Tongue (tissue), 2 donors: ENCODE results near the gene PARD6G. TPM values are rescaled to one million over a fixed set of nuclear protein-coding genes. Genes with fewer than 3 reads are reported as not detected.
"Not testable (repeated sequence)": the region's sequence is repeated elsewhere in the genome, so short reads cannot be mapped to it uniquely, and the experiment has no call there.

Experiments used
- DNase-seq: peaks from one replicate; pipeline ENCODE4 v3.0.0-alpha.2; 2015
- total RNA-seq: library from RNA; depleted of rRNA; stranded (reverse); fragments of >200 nt; gene quantifications from one replicate; pipeline ENCODE4 v1.2.3, GENCODE V29; 2014

PARD6G gene
- 11.6 TPM for total RNA-seq

DNA sequence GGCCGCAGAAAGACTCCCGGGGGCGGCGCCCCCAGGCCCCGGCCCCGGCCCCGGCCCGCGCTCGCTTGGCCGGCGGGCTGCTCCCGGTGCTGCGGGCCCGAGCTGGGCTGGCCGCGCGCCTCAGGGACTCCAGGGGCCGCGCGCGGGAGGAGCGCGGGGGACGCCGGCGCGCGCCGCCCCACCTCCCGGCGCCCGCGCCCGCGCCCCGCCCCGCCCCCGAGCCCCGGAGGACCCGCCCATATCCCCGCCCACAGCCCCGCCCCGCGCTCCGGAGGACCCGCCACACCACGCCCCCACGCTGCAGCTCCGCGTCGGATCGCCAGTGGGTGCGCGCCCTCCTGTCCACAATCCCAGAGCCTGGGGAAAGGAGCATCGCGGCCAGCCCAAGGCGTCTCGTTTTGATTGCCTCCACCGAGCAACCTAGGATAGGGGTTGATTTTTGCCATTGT, at the start of gene PARD6G:
TSS of gene PARD6G (minus strand) at position 122 of the 449 bp plus-strand sequence. CDS start 166 bp downstream, outside the sequence.
- DNase-seq = peak; percentile 90

DNA sequence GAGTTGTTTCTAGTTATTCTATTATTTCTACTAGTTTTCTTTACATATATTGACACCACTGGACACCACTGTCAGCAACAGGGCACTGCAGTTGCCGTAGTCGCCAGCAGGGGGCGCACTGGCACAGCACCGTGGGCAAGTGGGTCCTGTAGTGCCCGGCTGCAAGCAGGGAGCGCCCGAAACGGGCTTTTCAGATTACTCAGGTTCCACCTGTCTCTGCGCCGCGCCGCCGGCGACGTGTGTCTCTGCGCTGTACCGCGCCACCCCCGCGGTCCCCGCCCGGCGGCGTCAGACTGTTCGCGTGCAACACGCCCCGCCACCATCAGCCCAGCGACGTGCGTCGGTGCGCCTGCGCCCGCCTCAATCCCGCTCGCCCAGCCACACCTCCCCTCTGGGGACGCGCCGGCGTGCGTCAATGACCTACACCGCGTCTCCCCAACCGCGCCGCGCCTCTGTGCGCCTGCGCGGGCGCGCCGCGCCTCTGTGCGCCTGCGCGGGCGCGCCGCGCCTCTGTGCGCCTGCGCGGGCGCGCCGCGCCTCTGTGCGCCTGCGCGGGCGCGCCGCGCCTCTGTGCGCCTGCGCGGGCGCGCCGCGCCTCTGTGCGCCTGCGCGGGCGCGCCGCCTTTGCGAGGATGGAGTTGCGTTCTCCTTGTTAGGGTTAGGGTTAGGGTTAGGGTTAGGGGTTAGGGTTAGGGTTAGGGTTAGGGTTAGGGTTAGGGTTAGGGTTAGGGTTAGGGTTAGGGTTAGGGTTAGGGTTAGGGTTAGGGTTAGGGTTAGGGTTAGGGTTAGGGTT, 15.1 kb upstream of the PARD6G start:
- not testable (repeated sequence) for DNase-seq

DNA sequence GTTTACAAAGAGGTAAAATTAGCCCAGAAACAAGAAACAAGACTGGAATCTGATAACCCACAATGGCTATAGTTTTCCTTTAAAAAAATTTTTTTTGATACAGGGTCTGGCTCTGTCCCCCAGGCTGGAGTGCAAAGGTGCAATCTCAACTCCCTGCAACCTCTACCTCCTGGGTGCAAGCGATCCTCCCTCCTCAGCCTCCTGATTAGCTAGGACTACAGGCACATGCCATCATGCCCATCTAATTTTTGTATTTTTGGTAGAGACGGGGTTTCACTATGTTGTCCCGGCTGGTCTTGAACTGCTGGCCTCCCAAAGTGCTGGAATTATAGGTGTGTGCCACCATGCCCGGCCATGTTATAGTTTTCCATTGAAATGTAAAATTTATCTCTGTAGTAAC, 12.3 kb upstream of the PARD6G start:
- no peak for DNase-seq

DNA sequence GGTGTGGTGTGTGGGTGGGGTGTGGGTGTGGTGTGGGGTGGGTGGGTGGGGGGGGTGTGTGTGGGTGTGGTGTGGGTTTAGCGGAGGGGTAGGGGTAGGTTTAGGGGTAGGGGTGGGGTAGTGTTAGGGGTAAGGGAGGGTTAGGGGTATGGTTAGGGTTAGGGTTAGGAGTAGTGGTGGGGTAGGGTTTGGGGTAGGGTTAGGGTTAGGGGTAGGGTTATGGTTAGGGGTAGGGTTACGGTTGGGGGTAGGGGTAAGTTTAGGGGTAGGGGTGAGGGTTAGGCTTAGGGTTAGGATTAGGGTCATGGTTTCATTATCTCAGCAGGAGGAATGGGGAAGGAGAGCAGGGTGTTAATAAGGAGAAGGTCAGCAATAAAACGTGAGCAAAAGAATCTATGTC, 11.3 kb upstream of the PARD6G start:
- no peak for DNase-seq

- DNase-seq = peak; percentile 62
Measured at GRCh38 chr18:80257579-80258543, 10.5 kb upstream of the PARD6G start.

- DNase-seq = peak; percentile 29
Measured at GRCh38 chr18:80254971-80255500, 7.7 kb upstream of the PARD6G start.

DNA sequence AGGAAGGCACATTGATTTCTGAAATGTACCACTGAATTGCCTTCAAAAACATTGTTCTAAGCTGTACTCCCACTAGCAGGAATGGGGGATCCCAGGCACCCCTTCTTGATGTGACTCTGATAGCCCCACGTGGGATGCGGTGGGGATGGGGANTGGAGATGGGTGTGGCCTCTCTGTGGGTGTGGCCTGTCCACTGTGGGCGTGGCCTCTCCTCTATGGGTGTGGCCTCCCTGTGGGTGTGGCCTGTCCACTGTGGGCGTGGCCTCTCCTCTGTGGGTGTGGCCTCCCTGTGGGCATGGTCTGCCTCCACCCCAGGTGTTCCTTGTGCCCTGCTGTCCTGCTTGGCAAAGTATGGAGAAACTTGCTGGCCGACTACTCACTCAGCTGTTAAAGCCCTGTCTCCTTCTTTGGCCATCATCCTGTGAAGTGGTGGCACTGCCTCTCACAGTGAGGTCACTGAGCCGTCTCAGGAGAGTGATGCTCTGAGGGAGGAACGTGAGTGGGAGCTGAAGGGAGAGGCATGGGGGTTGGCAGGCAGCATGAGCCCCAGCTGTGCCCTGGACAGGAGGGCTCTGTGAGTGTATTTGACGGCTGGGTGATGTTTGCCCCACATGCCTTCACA, 6.7 kb upstream of the PARD6G start:
- DNase-seq = no peak

- no peak for DNase-seq
Measured at GRCh38 chr18:80253236-80253635, 5.9 kb upstream of the PARD6G start.

- no peak for DNase-seq
Measured at GRCh38 chr18:80252136-80252535, 4.8 kb upstream of the PARD6G start.

GRCh38 chr18:80251700-80252099, 4.4 kb upstream of the PARD6G start:
- DNase-seq = no peak

- no peak for DNase-seq
Measured at GRCh38 chr18:80250740-80251364, 3.5 kb upstream of the PARD6G start.

DNA sequence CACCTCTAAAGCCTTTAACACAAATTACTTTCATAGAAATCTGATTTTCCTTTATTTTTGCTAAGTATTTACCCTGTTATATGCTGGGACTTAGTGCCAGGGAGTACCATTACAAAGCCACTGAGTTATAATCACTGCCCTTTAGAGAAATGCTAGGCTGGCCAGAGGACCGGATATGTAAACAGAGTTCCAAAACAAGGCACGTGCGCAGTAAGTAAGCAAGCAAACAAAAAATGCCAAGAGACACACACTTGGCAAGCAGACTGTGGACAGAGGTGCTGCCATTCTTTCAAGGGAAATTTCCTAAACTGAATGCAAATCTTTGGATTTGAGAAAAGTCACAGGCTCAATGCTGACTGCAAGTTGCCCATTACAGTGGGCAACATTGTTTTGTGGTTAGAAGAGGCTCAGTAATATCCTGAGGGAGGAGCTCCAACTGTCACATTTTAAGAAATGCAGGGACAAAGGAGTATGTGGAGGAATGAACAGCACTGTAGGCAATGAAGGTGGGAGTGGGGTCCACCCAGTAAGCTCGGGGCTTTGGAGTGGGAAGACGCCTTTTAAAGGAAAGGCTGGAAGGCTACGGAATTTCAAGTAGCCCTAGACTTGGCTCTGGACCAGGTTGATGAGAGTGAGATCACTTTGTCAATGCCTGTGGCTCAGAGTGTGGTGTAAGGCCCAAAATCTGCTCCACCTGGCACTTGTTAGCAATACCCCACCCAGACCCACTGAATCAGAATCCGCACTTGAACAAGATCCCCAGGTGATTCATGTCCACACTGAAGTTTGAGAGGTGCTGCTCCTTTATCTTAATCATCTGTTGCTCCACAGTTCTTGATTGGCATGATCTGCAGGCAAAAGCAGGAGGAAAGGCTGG, 2.1 kb upstream of the PARD6G start:
- DNase-seq = no peak

GRCh38 chr18:80246445-80247392, 595 bp downstream of the PARD6G start:
- DNase-seq = peak; percentile 68

DNA sequence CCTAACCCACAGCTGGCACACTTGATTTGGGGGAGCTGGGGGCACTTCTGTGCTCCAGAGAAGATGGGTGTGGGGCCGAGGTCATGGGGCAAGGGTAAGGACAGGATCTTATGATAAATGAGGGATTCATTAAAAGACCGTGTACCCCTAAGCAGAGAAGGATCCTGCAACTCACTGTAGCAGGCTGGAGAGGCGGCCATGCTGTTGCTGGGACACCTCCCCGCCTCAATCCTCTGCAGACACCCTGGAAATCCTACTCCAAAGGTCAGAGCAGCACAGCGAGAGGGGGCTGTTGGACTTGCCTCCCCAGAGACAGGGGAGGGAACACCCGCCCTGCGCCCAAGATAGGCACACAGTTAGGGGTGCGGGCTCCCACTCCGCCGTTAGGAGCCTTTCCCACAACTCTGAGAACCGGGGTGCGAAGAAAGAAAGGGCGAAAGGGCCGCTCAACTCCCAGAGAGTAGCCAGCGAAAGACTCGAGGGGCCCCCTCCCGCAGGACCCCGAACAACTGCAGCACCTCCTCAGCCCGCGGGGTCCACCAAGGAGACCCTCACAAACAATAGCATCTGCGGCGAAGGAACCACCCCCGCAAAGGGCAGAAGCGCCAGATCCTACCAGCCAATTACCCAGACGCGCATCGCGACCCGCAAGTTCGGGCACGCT, 1.4 kb downstream of the PARD6G start:
- DNase-seq = no peak

GRCh38 chr18:80244956-80245730, 2.2 kb downstream of the PARD6G start:
- no peak for DNase-seq

DNA sequence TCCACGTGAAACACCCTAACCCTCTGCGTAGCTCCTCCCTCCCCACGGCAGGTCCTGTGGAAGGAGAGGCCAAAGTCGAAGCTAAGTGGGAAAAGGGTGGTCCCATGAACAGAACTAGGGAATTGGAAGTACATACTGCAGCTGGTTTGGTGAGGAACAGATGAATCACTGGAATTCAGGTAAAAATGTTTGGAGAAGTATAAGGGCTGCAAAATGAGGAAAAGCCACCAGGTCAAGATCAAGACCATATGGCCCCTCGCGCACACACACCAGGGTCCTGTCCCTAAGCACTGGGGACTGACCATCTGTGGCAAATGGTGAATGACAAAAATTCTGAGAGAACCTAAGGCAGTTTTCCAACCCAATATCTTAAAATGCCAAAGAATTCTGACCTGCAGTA, 3.1 kb downstream of the PARD6G start:
- no peak for DNase-seq

DNA sequence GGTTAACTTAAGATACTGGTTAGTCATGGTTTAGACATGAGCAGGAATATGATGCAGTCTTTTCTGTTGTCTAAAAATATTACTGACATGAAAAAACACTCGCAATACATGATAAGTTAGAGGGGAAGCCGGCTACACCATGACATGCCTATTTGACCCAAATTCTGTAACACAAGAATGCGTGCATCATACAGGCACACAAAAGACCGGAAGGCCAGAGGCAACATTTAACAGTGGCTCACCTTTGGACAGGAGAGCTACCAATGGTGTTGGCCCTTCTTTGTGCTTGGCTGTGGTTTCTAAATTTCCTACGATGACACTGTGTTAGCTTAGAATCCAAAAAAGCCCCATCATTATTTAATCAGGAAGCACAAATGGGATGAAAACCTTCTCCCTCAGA, 4.1 kb downstream of the PARD6G start:
- DNase-seq = no peak
